HG03460 (cell line): ENCODE results near the gene CASP8AP2.
"Not testable (repeated sequence)": the region's sequence is repeated elsewhere in the genome, so short reads cannot be mapped to it uniquely, and the experiment has no call there.

Source experiments
- ATAC-seq: cut with Tn5 transposase; IDR thresholded peaks from one replicate; pipeline ENCODE4 v1.9.1; 2021; ENCODE audit not compliant: unreplicated experiment

CASP8AP2 gene

DNA sequence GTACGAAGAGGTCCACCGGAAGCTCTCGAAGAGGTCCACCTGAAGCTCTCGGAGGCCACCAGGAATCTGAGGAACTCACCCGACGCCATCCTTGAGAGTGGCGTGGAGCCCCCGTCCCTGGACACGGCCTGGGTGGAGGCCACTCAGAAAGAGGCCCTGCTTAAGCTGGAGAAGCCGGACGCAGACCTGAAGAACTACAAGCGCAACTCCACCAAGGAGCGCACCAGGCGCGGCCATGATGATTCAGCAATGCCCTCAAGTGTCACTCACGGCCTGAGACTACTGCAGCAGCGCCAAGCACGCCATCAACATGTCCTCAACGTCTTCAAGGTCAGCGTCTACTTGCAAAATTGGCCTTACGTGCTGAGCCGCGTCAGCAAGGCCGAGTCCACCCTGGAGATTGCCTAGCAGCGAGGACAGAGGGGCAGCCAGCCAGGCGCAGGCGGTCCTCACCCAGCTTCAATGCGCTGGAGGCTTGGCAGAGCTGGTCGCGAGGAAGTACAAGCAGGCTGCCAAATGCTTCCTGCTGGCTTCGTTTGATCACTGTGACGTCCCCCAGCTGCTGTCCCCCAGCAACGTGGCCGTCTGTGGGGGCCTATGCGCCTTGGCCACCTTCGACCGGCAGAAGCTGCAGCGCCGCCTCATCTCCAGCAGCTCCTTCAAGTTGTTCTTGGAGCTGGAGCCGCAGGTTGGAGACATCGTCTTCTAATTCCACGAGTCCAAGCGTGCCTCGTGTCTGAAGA lies 56.9 kb downstream of the CASP8AP2 start:
- no peak for ATAC-seq

DNA sequence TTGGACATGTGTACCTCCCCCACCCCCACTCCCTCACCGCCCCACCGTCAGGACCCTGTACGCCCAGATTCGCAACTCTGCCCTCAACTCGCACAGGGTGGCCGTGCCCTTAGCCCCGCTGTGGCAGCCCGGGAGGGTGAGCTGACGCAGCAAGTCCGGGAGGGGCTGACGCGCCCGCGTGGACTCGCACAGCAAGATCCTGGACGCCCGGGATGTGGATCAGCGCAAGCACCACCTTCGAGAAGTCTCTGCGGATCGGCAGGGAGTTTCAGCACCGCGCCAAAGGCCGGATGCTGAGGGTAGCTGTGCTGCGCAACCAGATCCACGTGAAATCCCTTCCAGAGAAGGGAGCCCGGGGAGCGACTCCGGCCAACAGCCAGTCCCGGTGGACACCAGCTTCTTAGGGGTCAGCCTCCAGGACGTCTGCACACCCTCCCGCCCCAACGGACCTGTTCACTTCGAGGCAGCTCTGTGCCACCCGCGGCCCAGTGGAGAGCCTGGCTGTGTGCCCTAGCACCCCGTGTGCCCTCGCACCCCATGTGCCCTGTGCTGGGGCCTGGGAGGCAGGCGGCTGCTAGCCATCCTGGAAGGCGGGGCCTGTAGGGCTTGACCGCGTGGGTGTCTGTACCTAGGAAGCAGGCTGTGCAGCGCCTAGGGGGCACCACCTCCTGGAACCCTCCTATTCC lies 57.9 kb downstream of the CASP8AP2 start:
- ATAC-seq = no peak

- ATAC-seq = no peak
These were observed 58.4 kb downstream of the CASP8AP2 start for GRCh38 chr6:89888138-89888514.

- no peak for ATAC-seq
These were observed 59.2 kb downstream of the CASP8AP2 start for GRCh38 chr6:89888871-89889270.

DNA sequence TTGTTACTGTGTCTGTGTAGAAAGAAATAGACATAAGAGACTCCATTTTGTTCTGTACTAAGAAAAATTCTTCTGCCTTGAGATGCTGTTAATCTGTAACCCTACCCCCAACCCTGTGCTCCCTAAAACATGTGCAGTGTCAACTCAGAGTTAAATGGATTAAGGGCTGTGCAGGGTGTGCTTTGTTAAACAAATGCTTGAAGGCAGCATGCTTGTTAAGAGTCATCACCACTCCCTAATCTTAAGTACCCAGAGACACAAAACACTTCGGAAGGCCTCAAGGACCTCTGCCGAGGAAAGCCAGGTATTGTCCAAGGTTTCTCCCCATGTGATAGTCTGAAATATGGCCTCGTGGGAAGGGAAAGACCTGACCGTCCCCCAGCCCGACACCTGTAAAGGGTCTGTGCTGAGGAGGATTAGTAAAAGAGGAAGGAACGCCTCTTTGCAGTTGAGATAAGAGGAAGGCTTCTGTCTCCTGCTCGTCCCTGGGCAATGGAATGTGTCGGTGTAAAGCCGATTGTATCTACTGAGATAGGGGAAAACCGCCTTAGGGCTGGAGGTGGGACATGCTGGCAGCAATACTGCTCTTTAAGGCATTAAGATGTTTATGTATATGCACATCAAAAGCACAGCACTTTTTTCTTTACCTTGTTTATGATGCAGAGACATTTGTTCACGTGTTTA lies 61.3 kb downstream of the CASP8AP2 start:
- not testable (repeated sequence) for ATAC-seq

- not testable (repeated sequence) for ATAC-seq
These were observed 62.9 kb downstream of the CASP8AP2 start for GRCh38 chr6:89892577-89892976.

- ATAC-seq = no peak
These were observed 64.5 kb downstream of the CASP8AP2 start, which contains the start of gene GJA10 for GRCh38 chr6:89894169-89894568. Gene GJA10, plus strand, starts transcription at chr6:89894469. Its CDS starts 0 bp downstream, at chr6:89894469.

GRCh38 chr6:89895276-89895874 lies 65.7 kb downstream of the CASP8AP2 start:
- no peak for ATAC-seq

GRCh38 chr6:89910001-89910901 lies 80.6 kb downstream of the CASP8AP2 start:
- not testable (repeated sequence) for ATAC-seq

DNA sequence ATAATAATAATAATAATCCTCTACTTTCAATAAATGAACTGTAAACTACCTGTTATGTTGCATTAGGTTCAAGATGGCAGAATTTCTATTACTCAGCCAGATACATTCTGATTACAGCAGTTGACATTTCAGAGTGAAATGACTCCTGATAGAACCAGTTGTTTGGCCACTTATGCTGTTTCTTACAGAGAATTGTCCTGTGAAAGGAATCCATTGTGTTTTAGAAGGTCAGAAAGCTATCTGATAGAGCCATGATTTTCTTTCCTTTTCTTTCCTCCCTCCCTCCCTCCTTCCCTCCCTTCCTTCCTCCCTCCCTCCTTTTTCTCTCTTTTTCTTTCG lies 81.2 kb downstream of the CASP8AP2 start:
- ATAC-seq = no peak

DNA sequence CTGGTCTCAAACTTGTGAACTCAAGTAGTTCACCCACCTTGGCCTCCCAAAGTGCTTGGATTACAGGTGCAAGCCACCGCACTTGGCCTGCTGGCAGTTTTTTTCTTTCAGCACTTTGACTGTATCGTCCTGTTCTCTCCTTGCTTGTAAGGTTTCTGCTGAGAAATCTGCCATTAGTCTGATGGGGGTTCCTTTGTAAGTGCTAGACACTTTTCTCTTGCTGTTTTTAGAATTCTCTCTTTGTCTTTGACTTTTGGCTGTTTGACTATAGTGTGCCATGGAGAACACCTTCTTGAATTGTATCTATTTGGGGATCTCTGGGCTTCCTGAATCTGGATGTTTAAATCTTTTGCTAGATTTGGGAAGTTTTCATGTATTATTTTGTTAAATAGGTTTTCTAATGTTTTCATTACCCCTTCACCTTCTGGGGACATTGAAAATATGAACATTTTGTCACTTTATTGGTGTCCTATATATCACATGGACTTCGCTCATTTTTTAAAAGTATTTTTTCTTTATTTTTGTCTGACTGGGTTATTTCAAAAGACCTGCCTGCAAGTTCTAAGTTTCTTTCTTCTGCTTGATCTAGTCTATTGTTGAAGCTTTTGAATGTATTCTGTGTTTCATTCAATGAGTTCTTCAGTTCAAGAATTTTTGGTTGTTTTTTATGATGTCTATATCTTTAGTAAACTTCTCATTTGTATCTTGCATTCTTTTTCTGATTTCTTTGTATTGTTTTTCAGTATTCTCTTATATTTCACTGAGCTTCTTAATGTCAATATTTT lies 86.6 kb downstream of the CASP8AP2 start:
- no peak for ATAC-seq

DNA sequence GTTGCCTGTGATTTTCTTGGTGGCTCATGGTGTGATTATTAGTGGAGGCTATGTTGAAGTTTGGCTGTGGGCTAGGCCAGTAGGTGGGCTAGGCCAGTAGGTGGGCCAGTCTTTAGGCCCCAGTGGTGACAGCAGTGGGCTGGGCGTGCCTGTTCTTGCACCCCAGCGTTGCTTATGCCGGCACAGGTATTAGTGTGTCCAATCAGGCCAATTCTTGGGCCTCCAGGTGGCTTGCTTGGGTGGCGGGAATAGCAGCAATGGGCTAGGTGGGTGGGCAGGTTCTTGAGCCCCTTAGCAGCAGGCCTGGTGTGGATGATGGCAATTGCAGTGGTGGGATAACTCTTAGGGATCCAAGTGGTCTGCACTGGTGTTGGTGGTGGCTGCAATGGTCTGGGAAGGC lies 87.5 kb downstream of the CASP8AP2 start:
- ATAC-seq = no peak

DNA sequence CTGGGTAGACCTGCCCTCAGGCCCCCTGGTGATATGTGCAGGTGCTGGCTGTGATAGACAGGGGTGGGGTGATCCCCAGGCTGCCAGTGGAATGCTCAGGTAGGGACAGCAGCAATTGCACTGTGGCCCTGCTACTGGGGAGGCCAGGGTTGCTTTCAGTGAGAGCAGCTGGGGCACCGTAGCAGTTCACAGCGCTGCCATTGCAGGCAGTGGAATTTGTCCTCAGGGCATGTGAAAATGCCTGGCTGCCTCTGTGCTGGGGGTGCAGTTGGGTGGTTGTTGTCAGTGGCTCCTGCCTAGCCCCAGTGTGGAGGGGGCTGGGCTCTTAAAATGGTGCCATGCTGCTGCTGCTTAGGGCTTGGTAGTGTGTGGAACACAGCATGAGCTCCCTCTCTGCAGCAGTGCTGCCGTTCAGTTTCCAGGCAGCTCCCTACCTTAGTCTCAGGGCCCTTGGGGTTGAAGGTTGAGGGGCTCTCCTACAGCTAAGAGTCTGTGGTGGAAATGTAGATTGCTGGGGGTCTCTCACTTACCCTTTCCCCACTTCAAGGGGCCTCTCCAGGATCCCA lies 88.2 kb downstream of the CASP8AP2 start:
- ATAC-seq = no peak
